CD14-positive monocyte (primary cell): Measurements from ENCODE around the gene THSD1. TPM values are rescaled to one million over a fixed set of nuclear protein-coding genes. Genes with fewer than 3 reads are reported as not detected.

Experiments
- DNase-seq, 3 donors: peaks; one replicate each; pipeline ENCODE4 v3.0.0-alpha.2; 2011 to 2022
- H2AFZ ChIP-seq: 2 replicates; pipeline ENCODE4 v1.6.0; 2012; ENCODE audit warnings: mild to moderate bottlenecking, low read depth, low read length, inconsistent platforms; ENCODE audit not compliant: insufficient read depth, poor library complexity, severe bottlenecking
- H3K27ac ChIP-seq, 2 donors: 1 replicate in 1 of 2; 2 replicates in 1 of 2; pipeline ENCODE4 v1.5.1; 2012 to 2013; ENCODE audit warnings: low read length in 2 of 2, control low read depth in 1 of 2, inconsistent platforms in 1 of 2, low read depth in 1 of 2, mild to moderate bottlenecking in 1 of 2
- H3K27me3 ChIP-seq, 2 donors: one replicate each; pipeline versions ENCODE4 v1.6.0 to v1.6.1; 2011 to 2013; ENCODE audit warnings: low read length in 2 of 2; ENCODE audit not compliant: control insufficient read depth in 2 of 2, insufficient read depth in 2 of 2
- H3K36me3 ChIP-seq, 2 donors: replicated peaks in 1 of 2; 1 replicate in 1 of 2; 2 replicates in 1 of 2; pipeline versions ENCODE4 v1.5.1 to v1.6.1; 2012 to 2013; ENCODE audit warnings: low read length in 2 of 2, control low read depth in 1 of 2, inconsistent platforms in 1 of 2, mild to moderate bottlenecking in 1 of 2; ENCODE audit not compliant: insufficient read depth in 2 of 2, control insufficient read depth in 1 of 2
- H3K4me1 ChIP-seq, 2 donors: 1 replicate in 1 of 2; 2 replicates in 1 of 2; pipeline versions ENCODE4 v1.5.1 to v1.6.1; 2012 to 2013; ENCODE audit warnings: low read length in 2 of 2, control low read depth in 1 of 2, inconsistent platforms in 1 of 2, mild to moderate bottlenecking in 1 of 2, moderate library complexity in 1 of 2; ENCODE audit not compliant: insufficient read depth in 2 of 2, control insufficient read depth in 1 of 2
- H3K4me2 ChIP-seq: replicated peaks from 2 replicates; pipeline ENCODE3; 2012; ENCODE audit warnings: low read length, moderate library complexity, mild to moderate bottlenecking; ENCODE audit not compliant: poor library complexity, severe bottlenecking; ENCODE audit errors: extremely low read depth
- H3K4me3 ChIP-seq, 3 experiments: fragments of 200-600 bp in 1 of 3; sonication (generic) in 1 of 3; replicated peaks in 1 of 3; 1 replicate in 2 of 3; 2 replicates in 1 of 3; pipeline ENCODE4 v1.5.1; 2011 to 2013; ENCODE audit warnings: low read length in 3 of 3, mild to moderate bottlenecking in 3 of 3, control low read depth in 2 of 3, low read depth in 2 of 3, inconsistent platforms in 1 of 3, moderate library complexity in 1 of 3
- H3K79me2 ChIP-seq: 2 replicates; pipeline ENCODE4 v1.6.0; 2012; ENCODE audit warnings: mild to moderate bottlenecking, control low read depth, inconsistent platforms, low read length, moderate library complexity; ENCODE audit not compliant: insufficient read depth
- H3K9ac ChIP-seq: 2 replicates; pipeline ENCODE4 v1.6.0; 2017; ENCODE audit warnings: low read length, mild to moderate bottlenecking; ENCODE audit not compliant: insufficient read depth, poor library complexity, severe bottlenecking
- H3K9me3 ChIP-seq, 2 donors: replicated peaks in 1 of 2; 1 replicate in 1 of 2; 2 replicates in 1 of 2; pipeline versions ENCODE4 v1.5.1 to v1.6.1; 2012 to 2013; ENCODE audit warnings: low read length in 2 of 2, control low read depth in 1 of 2; ENCODE audit not compliant: control insufficient read depth in 1 of 2, insufficient read depth in 1 of 2
- H4K20me1 ChIP-seq: 2 replicates; pipeline ENCODE4 v1.6.0; 2012; ENCODE audit warnings: mild to moderate bottlenecking, low read length, control low read depth, moderate library complexity; ENCODE audit not compliant: insufficient read depth
- H3K27ac Mint-ChIP-seq, 7 donors: one replicate each; pipeline ENCODE4 v1.8.0; 2020; ENCODE audit warnings: mild to moderate bottlenecking in 7 of 7, mixed read lengths in 7 of 7, moderate library complexity in 6 of 7, inconsistent platforms in 2 of 7
- H3K27me3 Mint-ChIP-seq, 3 donors: one replicate each; pipeline ENCODE4 v1.8.0; 2021 to 2022; ENCODE audit warnings: low read depth in 3 of 3, mild to moderate bottlenecking in 3 of 3, mixed read lengths in 3 of 3, moderate library complexity in 3 of 3, inconsistent platforms in 1 of 3
- H3K36me3 Mint-ChIP-seq, 2 donors: one replicate each; pipeline ENCODE4 v1.8.0; 2020; ENCODE audit warnings: mixed read lengths in 2 of 2, inconsistent platforms in 1 of 2, mild to moderate bottlenecking in 1 of 2
- H3K4me1 Mint-ChIP-seq: one replicate; pipeline ENCODE4 v1.8.0; 2020; ENCODE audit warnings: mild to moderate bottlenecking, mixed read lengths
- H3K4me3 Mint-ChIP-seq, 2 donors: one replicate each; pipeline ENCODE4 v1.8.0; 2020; ENCODE audit warnings: mild to moderate bottlenecking in 2 of 2, mixed read lengths in 2 of 2, moderate library complexity in 1 of 2
- H3K9me3 Mint-ChIP-seq, 7 donors: one replicate each; pipeline ENCODE4 v1.8.0; 2020 to 2022; ENCODE audit warnings: mixed read lengths in 7 of 7, mild to moderate bottlenecking in 6 of 7, moderate library complexity in 6 of 7, inconsistent platforms in 2 of 7
- CTCF ChIP-seq: fragments of 200-600 bp; IDR thresholded peaks from one replicate; pipeline ENCODE4 v1.8.0; 2022; ENCODE audit warnings: antibody characterized with exemption, mild to moderate bottlenecking
- WGBS: methylation state at CpG from one replicate; pipeline ENCODE4 v1.1.5; 2013; ENCODE audit warnings: missing lambda C conversion rate; ENCODE audit not compliant: insufficient coverage; 5-methylcytosine and 5-hydroxymethylcytosine counted together
- intact Hi-C, 2 donors: fragments of 100-400 bp; cut with micrococcal nuclease; formaldehyde crosslinking; loops; one replicate each; pipeline versions ENCODE4 v1.15.0 to v1.15.1; 2023
- polyA plus RNA-seq, 3 donors: library from polyadenylated mRNA; depleted of rRNA in 1 of 3; unstranded in 2 of 3; stranded (reverse) in 1 of 3; fragments of 300-500 nt in 2 of 3; fragments of >200 nt in 1 of 3; fragmentation: Illumina TruSeq in 2 of 3; gene quantifications; 1 replicate in 2 of 3; 2 replicates in 1 of 3; pipeline ENCODE4 v1.2.3, GENCODE V29; 2012 to 2021

The THSD1 gene
- polyA plus RNA-seq, 3 donors: 0.52 TPM; not detected in 2

DNA sequence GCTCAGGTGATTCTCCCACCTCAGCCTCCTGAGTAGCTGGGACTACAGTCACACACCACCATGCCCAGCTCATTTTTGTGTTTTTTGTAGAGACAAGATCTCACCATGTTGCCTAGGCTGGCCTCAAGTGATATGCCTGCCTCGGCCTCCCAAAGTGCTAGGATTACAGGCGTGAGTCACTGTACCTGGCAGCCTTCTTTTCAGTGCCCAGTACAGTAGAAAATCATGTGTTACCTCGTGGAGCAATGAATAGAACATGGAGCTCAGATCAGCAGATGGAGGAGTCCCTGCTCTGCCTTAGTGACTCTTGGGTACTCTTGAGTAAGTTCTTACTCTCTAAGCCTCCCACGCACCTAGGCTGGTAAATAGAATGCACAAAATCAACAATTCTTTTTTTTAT, 44.7 kb downstream of the THSD1 start:
- TF ChIP-seq CTCF: no peak
- H3K4me3 ChIP-seq: no peak overlapping the region
- H3K27me3 ChIP-seq: no peaks in the 10 kb centered on the region
- Mint-ChIP-seq H3K27me3 (peaks cover 0 to 6% (median 3%) of the 10 kb centered on the region in 3 donors), H3K36me3 (no peaks in the 10 kb centered on the region), H3K9me3 (peaks cover 0 to 7% (median 0%) of the 10 kb centered on the region in 7 donors), H3K4me1 (no peaks in the 10 kb centered on the region), H3K27ac (no peak overlapping the region), H3K4me3 (no peak overlapping the region)
- no peaks in the 10 kb centered on the region for H4K20me1 ChIP-seq
- no peak overlapping the region for H3K27ac ChIP-seq
- intact Hi-C loops: no loop called here
- no peak for DNase-seq
- no peaks in the 10 kb centered on the region for H3K9me3 ChIP-seq
- 88% methylated on average over 3 of the region's 4 CpGs for WGBS
- H3K79me2 ChIP-seq: no peaks in the 10 kb centered on the region
- no peaks in the 10 kb centered on the region for H3K4me1 ChIP-seq
- no peak overlapping the region for H3K9ac ChIP-seq
- H2AFZ ChIP-seq: no peak overlapping the region
- no peaks in the 10 kb centered on the region for H3K36me3 ChIP-seq
- H3K4me2 ChIP-seq: no peak overlapping the region

DNA sequence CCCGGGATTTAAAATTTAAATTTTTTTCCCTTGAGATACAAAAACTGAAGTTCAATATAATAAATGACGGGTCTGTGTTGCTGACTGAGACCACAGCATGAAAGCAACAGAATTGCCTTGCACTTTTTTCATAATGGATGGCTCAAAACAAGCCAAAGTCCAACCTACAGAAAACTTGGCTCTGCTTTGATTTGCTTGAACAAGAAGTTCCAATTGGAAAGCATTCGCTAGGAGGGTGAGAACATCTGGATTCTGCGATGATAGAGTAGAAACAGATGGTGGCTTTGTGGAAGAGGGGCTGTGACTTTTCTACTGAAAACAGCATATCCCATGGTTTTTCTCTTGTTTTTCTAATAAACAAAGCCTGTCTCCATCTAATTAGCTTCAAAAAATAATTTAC, 46.4 kb downstream of the THSD1 start:
- Histone ChIP-seq H3K4me2 (no peak overlapping the region), H3K36me3 (no peaks in the 10 kb centered on the region), H2AFZ (no peak overlapping the region), H3K27ac (no peak overlapping the region), H3K4me1 (no peaks in the 10 kb centered on the region), H3K9me3 (no peaks in the 10 kb centered on the region), H3K27me3 (no peaks in the 10 kb centered on the region), H3K9ac (no peak overlapping the region), H3K4me3 (no peak overlapping the region), H3K79me2 (no peaks in the 10 kb centered on the region), H4K20me1 (no peaks in the 10 kb centered on the region)
- Mint-ChIP-seq H3K27me3 (peaks cover 2 to 7% (median 6%) of the 10 kb centered on the region in 3 donors), H3K4me3 (no peak overlapping the region), H3K27ac (no peak overlapping the region), H3K9me3 (peaks cover 0 to 7% (median 0%) of the 10 kb centered on the region in 7 donors), H3K4me1 (no peaks in the 10 kb centered on the region), H3K36me3 (no peaks in the 10 kb centered on the region)
- intact Hi-C loops: no loop called here
- WGBS: 80% methylated on average over 1 of the region's 4 CpGs
- DNase-seq: no peak
- TF ChIP-seq CTCF: no peak
